Endothelial cell (in vitro differentiated cells): ENCODE data around the gene TNFRSF25. TPM values are rescaled to one million over a fixed set of nuclear protein-coding genes. Genes with fewer than 3 reads are reported as not detected.

Source experiments
- DNase-seq: peaks from one replicate; pipeline ENCODE4 v3.0.0; 2021; ENCODE audit warnings: low spot score
- H3K27ac Mint-ChIP-seq: one replicate; pipeline ENCODE4 v1.8.0; 2021; ENCODE audit warnings: mixed read lengths, inconsistent platforms; ENCODE audit not compliant: unreplicated experiment
- H3K27me3 Mint-ChIP-seq: one replicate; pipeline ENCODE4 v1.8.0; 2021; ENCODE audit warnings: mild to moderate bottlenecking, moderate library complexity, mixed read lengths, inconsistent platforms; ENCODE audit not compliant: unreplicated experiment
- H3K36me3 Mint-ChIP-seq: one replicate; pipeline ENCODE4 v1.8.0; 2021; ENCODE audit warnings: mild to moderate bottlenecking, low read depth, mixed read lengths, inconsistent platforms; ENCODE audit not compliant: unreplicated experiment
- H3K4me1 Mint-ChIP-seq: one replicate; pipeline ENCODE4 v1.8.0; 2021; ENCODE audit warnings: mild to moderate bottlenecking, mixed read lengths, inconsistent platforms; ENCODE audit not compliant: unreplicated experiment
- H3K4me3 Mint-ChIP-seq: one replicate; pipeline ENCODE4 v1.8.0; 2021; ENCODE audit warnings: mild to moderate bottlenecking, mixed read lengths, inconsistent platforms; ENCODE audit not compliant: unreplicated experiment
- H3K9me3 Mint-ChIP-seq: one replicate; pipeline ENCODE4 v1.8.0; 2021; ENCODE audit warnings: mixed read lengths, inconsistent platforms; ENCODE audit not compliant: unreplicated experiment
- total RNA-seq: library from RNA; stranded (reverse); fragmentation: NEBNext Ultra II Directional; extraction: Animal tissue kit (Norgen Biotek cat#: 25700); gene quantifications from one replicate; pipeline ENCODE4 v1.2.1, GENCODE V29; 2021; ENCODE audit not compliant: unreplicated experiment
- TF ChIP-seq, protein P1 (sequence below): fragments of 200-600 bp; sonication (generic); IDR thresholded peaks from one replicate; pipeline ENCODE4 v1.5.0; 2021; ENCODE audit warnings: antibody characterized with exemption; ENCODE audit not compliant: unreplicated experiment

TNFRSF25 gene
- total RNA-seq, 1 donor from 2014 or later, result 104 TPM

DNA sequence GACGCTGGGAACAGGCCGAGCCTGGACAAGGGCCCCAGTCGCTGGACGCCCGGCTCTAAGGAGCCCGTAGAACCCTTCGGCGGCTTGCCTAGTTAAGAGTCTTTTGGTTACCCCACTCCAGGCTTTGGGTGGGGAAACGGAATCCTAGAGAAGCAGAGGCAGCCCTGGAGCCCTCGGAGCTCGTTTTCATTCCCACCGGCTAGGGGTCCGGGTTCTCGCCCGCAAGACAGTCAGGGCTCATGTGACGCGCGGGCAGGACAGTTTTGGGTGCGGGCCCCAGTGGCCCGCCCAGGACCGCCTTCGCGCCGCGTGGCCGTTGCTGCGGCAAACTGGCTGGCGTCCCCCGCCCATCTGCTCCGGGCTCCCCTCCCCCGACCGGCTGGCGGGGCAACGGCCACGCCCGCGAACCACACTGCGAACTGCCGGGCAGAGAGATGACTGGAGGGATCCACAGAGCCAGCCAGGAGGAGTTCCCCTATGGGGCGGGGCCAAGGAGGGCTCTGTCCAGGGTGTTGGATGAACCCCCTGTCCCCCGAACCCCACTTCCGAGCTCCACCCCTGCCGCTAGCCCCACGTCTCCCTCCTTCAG lies 45.4 kb downstream of the TNFRSF25 start:
- Mint-ChIP-seq H3K27me3 (peaks cover 26% of the 10 kb centered on the region), H3K9me3 (no peaks in the 10 kb centered on the region), H3K4me1 (no peaks in the 10 kb centered on the region), H3K36me3 (no peaks in the 10 kb centered on the region), H3K4me3 (no peak overlapping the region), H3K27ac (no peak overlapping the region)
- DNase-seq, result no peak
- TF ChIP-seq, protein P1, sequence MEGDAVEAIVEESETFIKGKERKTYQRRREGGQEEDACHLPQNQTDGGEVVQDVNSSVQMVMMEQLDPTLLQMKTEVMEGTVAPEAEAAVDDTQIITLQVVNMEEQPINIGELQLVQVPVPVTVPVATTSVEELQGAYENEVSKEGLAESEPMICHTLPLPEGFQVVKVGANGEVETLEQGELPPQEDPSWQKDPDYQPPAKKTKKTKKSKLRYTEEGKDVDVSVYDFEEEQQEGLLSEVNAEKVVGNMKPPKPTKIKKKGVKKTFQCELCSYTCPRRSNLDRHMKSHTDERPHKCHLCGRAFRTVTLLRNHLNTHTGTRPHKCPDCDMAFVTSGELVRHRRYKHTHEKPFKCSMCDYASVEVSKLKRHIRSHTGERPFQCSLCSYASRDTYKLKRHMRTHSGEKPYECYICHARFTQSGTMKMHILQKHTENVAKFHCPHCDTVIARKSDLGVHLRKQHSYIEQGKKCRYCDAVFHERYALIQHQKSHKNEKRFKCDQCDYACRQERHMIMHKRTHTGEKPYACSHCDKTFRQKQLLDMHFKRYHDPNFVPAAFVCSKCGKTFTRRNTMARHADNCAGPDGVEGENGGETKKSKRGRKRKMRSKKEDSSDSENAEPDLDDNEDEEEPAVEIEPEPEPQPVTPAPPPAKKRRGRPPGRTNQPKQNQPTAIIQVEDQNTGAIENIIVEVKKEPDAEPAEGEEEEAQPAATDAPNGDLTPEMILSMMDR, result no peak

DNA sequence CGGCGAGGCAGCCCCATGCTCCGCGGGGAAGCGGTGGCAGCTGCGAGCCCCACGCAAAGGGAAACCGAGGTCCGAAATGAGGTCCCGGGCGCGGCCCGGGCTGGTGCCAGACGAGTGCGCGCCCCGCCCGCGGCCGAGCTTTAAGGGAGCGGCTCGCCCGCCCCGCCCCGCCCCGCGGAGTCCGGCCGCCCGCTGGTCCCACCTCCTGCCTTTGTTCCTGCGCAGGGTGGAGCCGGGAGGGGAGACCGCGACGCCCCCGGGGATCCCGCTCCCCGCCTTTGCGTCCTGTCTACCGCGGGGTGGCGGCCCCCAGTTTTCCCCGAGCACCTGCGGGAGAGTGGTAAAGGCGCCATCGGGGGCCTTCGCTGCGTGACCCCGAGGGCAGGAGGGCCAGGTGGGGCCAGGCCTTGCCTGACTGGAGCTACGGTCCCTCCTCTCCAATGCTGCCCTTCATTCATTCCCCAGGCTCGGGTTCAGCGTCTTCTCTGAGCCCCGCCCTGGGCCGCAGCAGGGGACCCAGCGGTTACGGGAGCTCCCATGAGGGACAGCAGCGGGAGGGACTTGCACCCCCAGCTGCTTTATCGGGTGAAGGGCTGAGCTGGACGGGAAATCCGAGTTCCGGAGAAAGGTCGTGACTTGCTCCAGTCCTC lies 46.0 kb downstream of the TNFRSF25 start, which contains the start of gene HES2:
HES2 (minus strand) TSS at position 116 of the 650 bp plus-strand sequence; CDS start at position 17, 99 bp downstream.
- DNase-seq, result no peak
- Mint-ChIP-seq H3K36me3 (no peaks in the 10 kb centered on the region), H3K9me3 (no peaks in the 10 kb centered on the region), H3K27ac (no peak within 1 kb of the TSS), H3K4me3 (no peak within 1 kb of the TSS), H3K27me3 (peaks cover 31% of the 10 kb centered on the region), H3K4me1 (no peaks in the 10 kb centered on the region)
- TF ChIP-seq, protein P1, result no peak

DNA sequence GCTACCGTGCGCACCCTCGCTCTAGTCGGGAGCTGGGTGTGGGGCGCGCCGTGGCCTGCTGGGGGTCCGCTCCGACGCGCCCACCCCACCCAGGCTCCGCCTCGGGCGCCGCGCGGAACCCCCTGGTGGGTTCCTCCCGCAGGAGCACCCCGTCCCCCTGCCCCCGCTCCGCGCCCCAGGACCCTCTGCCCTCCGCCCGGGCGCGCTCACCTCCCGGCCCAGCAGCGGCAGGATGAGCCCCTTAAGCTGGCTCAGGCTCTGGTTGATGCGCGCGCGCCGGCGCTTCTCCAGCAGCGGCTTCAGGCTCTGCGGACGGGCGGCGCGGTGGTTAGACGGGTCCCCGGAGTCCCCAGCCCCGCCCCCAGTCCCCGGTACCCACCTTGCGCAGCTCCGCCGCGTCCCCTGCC lies 46.6 kb downstream of the TNFRSF25 start:
- DNase-seq, result no peak
- peaks cover 34% of the 10 kb centered on the region for H3K27me3 Mint-ChIP-seq
- no peak overlapping the region for H3K4me3 Mint-ChIP-seq
- H3K4me1 Mint-ChIP-seq, result no peaks in the 10 kb centered on the region
- no peak overlapping the region for H3K27ac Mint-ChIP-seq
- TF ChIP-seq, protein P1, result no peak
- no peaks in the 10 kb centered on the region for H3K36me3 Mint-ChIP-seq
- H3K9me3 Mint-ChIP-seq, result no peaks in the 10 kb centered on the region

DNA sequence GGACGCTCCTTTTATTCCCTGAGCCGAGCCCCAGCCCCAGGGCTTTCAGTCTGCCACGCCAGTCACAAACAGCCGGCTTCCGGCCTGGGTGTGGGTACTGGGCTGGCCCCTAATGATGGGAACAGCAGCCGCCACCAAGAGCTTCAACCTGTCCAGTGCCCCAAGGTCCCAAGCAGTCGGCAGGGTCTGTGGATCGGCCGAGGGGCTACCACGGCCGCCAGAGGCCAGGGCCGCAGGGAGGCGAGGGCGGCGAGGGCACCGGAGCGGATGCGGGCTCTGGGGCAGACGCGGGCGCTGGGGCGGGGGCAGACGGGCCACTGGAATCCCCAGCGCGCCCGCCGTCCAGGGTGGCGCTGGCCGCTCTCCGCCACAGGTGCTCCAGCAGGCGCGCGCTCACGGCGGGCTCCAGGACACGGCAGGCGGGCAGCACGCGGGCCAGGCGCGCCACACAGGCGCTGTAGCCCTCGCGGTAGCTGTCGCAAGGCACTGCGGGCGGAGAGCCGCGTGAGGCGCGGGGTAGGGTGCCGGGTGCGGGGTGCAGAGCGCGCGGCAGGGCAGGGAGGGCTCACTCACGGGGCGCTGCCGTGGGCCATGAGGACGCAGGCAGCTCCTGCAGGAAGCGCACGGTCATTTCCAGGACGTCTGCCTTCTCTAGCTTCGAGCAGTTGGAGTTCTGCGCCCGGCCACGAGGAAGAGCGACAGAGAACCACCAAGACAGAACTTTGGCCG lies 47.1 kb downstream of the TNFRSF25 start:
- Mint-ChIP-seq H3K27me3 (peaks cover 30% of the 10 kb centered on the region), H3K27ac (no peak overlapping the region), H3K9me3 (no peaks in the 10 kb centered on the region), H3K36me3 (no peaks in the 10 kb centered on the region), H3K4me1 (no peaks in the 10 kb centered on the region), H3K4me3 (no peak overlapping the region)
- no peak for DNase-seq
- TF ChIP-seq, protein P1, result no peak
